Heart left ventricle (tissue), 16 donors: ENCODE results near the gene TEX36. TPM values are rescaled to one million over a fixed set of nuclear protein-coding genes. Genes with fewer than 3 reads are reported as not detected.
"Not testable (repeated sequence)": the region's sequence is repeated elsewhere in the genome, so short reads cannot be mapped to it uniquely, and the experiment has no call there.

Source experiments
- ATAC-seq, 4 donors: fragments of 200-7000 bp; cut with Tn5 transposase; one replicate each; pipeline ENCODE4 v1.9.1; 2020 to 2022; ENCODE audit warnings: moderate library complexity in 4 of 4, mild to moderate bottlenecking in 3 of 4, moderate number of reproducible peaks in 1 of 4
- DNase-seq, 5 donors: peaks; one replicate each; pipeline ENCODE4 v3.0.0-alpha.2; 2020
- H3K27ac ChIP-seq, 12 donors: fragments of 200-600 bp; sonication (generic) in 4 of 12; one replicate each; pipeline versions ENCODE4 v1.5.0 to v1.8.0; 2016 to 2022; ENCODE audit warnings: mild to moderate bottlenecking in 2 of 12
- H3K27me3 ChIP-seq, 9 donors: fragments of 200-600 bp; sonication (generic) in 2 of 9; one replicate each; pipeline versions ENCODE4 v1.5.1 to v1.8.0; 2016 to 2022; ENCODE audit warnings: mild to moderate bottlenecking in 3 of 9
- H3K36me3 ChIP-seq, 9 donors: fragments of 200-600 bp; sonication (generic) in 2 of 9; one replicate each; pipeline versions ENCODE4 v1.5.0 to v1.8.0; 2018 to 2022; ENCODE audit warnings: mild to moderate bottlenecking in 2 of 9
- H3K4me1 ChIP-seq, 12 donors: fragments of 200-600 bp; sonication (generic) in 4 of 12; one replicate each; pipeline versions ENCODE4 v1.5.0 to v1.8.0; 2016 to 2022; ENCODE audit warnings: mild to moderate bottlenecking in 3 of 12
- H3K4me3 ChIP-seq, 12 donors: fragments of 200-600 bp; sonication (generic) in 4 of 12; one replicate each; pipeline versions ENCODE4 v1.5.0 to v1.8.0; 2017 to 2022; ENCODE audit warnings: mild to moderate bottlenecking in 9 of 12, moderate library complexity in 4 of 12
- H3K9me3 ChIP-seq, 12 donors: fragments of 200-600 bp; sonication (generic) in 4 of 12; one replicate each; pipeline versions ENCODE4 v1.5.0 to v1.8.0; 2016 to 2022; ENCODE audit warnings: mild to moderate bottlenecking in 1 of 12
- CTCF ChIP-seq, 12 donors: fragments of 200-600 bp; sonication (generic) in 4 of 12; IDR thresholded peaks; one replicate each; pipeline versions ENCODE4 v1.5.0 to v1.8.0; 2018 to 2022; ENCODE audit warnings: antibody characterized with exemption in 12 of 12, mild to moderate bottlenecking in 5 of 12
- POLR2A ChIP-seq, 2 donors: fragments of 450-650 bp; IDR thresholded peaks; one replicate each; pipeline ENCODE4 v1.6.1; 2017; ENCODE audit warnings: antibody characterized with exemption in 2 of 2, mild to moderate bottlenecking in 2 of 2, moderate library complexity in 2 of 2
- WGBS, 4 donors: extraction: QIAGEN DNeasy Blood & Tissue Kit in 2 of 4; methylation state at CpG; one replicate each; pipeline versions ENCODE4 v1.1.5 to v1.1.7; 2013 to 2018; 5-methylcytosine and 5-hydroxymethylcytosine counted together
- intact Hi-C, 10 donors: fragments of 100-400 bp; cut with DNase I; formaldehyde crosslinking; loops; one replicate each; pipeline versions ENCODE4 v1.11.1 to v1.14.2; 2022
- polyA plus RNA-seq, 2 donors: library from polyadenylated mRNA; stranded (reverse); fragments of 200-250 nt; gene quantifications; one replicate each; pipeline ENCODE4 v1.2.3, GENCODE V29; 2013
- total RNA-seq, 9 donors: library from RNA; depleted of rRNA in 2 of 9; stranded (reverse); fragments of >200 nt in 2 of 9; fragmentation: NEBNext Ultra II Directional in 3 of 9; extraction: Animal tissue kit (Norgen Biotek cat#: 25700) in 3 of 9; gene quantifications; one replicate each; pipeline versions ENCODE4 v1.1.0 to v1.2.4, GENCODE V29; 2016 to 2023
- donor health status: ischemic (EF 13 %, LVEDD 7.1; RV severe dilation, severe dysfunction).
- donor health status: healthy with polysubstance abuse.
- donor health status: DM: no; HTN: yes; CAD: no.
- donor health status: DM: no; HTN: no; CAD: no.
- donor health status: ischemic (EF 25% LVEDD 6.9; RV normal size, moderate dysfunction).
- donor health status: ischemic (EF 25% LVEDD 5.7; RV mildly dilated, moderate dysfunction).
- donor health status: healthy.
- donor health status: DM: yes; HTN: yes; CAD: no.
- donor health status: ischemic (EF 35%, LVEDD 5.7; RV mildly dilated, moderate dysfunction).
- donor health status: nonischemic (EF 11% LVEDD 7.7; RV severe dilation, severe dysfunction).
- donor health status: DM: yes; HTN: yes; CAD: no.
- donor health status: PGD.
- donor health status: ischemic (EF 29% LVEDD 5.4; RV normal size, mild dysfunction).
- donor health status: nonischemic (EF 23%, LVEDD 6.1; RV moderate dilation, normal function).

TEX36 gene
- total and polyA plus RNA-seq, 11 donors = not detected

- ATAC-seq = no peak
- WGBS, 4 donors = 56 to 65% (median 63%) methylated on average over 3 of the region's 3 CpGs
- DNase-seq = no peak
- no peak overlapping the region for H3K27ac ChIP-seq
- intact Hi-C loops = loop anchor here in 1 of 10 donors (5.0 kb wide), 1 partner anchor 383 kb away; no protein-coding TSS in a partner anchor
- peaks cover 0 to 5% (median 0%) of the 10 kb centered on the region in 9 donors for H3K27me3 ChIP-seq
- H3K4me1 ChIP-seq = no peaks in the 10 kb centered on the region
- H3K36me3 ChIP-seq = no peaks in the 10 kb centered on the region
- no peak for TF ChIP-seq CTCF (IDR thresholded peaks at IDR 0.05)
- TF ChIP-seq POLR2A (IDR thresholded peaks at IDR 0.05) = no peak
- no peaks in the 10 kb centered on the region for H3K9me3 ChIP-seq
- H3K4me3 ChIP-seq = no peak overlapping the region
These were observed 17.5 kb upstream of the TEX36 start for GRCh38 chr10:125700355-125700911.

DNA sequence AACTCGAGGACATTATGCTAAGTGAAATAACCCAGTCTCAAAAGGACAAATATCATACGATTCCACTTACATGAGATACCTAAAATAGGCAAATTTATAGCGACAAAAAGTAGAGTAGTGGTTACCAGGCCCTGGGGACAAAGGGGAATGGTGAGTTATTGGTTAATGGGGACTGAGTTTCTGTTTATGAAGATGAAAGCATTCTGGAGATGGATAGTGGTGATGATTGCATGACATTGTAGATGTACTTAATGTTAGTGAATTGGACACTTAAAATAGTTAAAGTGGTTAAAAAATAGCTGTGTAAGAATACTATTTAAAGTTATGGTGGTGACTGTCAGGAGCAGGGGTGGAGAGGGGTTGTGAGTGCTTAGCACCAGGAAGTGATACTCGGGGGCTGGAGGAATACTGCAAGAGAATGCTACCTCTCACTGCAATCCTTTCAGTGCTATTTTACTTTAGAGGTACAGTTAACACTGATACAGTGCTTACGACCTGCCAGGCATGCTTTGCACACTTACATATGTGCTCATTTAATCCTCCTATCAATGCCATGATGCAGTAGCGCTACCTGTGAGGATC is 16.7 kb upstream of the TEX36 start:
- WGBS, 4 donors = 84 to 85% (median 85%) methylated on average over 6 of the region's 6 CpGs
- no peaks in the 10 kb centered on the region for H3K4me1 ChIP-seq
- no peaks in the 10 kb centered on the region for H3K36me3 ChIP-seq
- H3K9me3 ChIP-seq = no peaks in the 10 kb centered on the region
- DNase-seq (no peak), ATAC-seq (no peak)
- no peak overlapping the region for H3K4me3 ChIP-seq
- H3K27ac ChIP-seq = no peak overlapping the region
- no peak for TF ChIP-seq POLR2A (IDR thresholded peaks at IDR 0.05)
- no peak for TF ChIP-seq CTCF (IDR thresholded peaks at IDR 0.05)
- intact Hi-C loops = loop anchor here in 1 of 10 donors (5.0 kb wide), 1 partner anchor 382 kb away; no protein-coding TSS in a partner anchor
- H3K27me3 ChIP-seq = peaks cover 0 to 5% (median 0%) of the 10 kb centered on the region in 9 donors

DNA sequence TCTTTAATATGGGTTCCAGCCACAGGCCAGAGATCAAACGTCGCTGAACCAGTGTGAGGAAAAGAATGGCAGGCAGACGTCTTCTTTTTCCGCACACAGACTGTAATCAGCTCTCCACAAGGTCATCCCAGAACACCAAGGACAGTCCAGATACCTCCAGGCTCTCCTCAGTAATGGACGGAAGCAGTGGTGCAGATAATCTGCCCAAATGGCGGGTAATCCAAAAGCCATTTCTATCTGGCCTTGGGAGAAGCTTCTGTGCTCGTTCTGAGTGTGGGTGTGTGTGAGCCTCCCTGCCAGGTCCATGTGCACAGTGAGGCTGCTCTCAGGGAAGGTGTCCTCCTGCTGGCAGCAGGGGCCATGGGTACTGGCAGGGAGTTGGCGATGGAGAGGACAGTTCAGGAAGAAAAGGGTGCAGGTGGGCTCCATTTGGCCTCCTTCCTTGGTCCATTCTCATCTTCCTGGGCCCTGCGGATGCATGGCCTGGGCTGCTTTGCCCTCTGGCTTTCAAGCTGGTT is 15.6 kb upstream of the TEX36 start:
- TF ChIP-seq CTCF (IDR thresholded peaks at IDR 0.05) = no peak
- 61 to 66% (median 63%) methylated on average over 9 of the region's 9 CpGs for WGBS, 4 donors
- H3K27ac ChIP-seq = no peak overlapping the region
- no peaks in the 10 kb centered on the region for H3K36me3 ChIP-seq
- ATAC-seq (no peak), DNase-seq (no peak)
- no peak overlapping the region for H3K4me3 ChIP-seq
- H3K27me3 ChIP-seq = peaks cover 0 to 5% (median 0%) of the 10 kb centered on the region in 9 donors
- H3K9me3 ChIP-seq = no peaks in the 10 kb centered on the region
- H3K4me1 ChIP-seq = no peaks in the 10 kb centered on the region
- intact Hi-C loops = no loop called here

DNA sequence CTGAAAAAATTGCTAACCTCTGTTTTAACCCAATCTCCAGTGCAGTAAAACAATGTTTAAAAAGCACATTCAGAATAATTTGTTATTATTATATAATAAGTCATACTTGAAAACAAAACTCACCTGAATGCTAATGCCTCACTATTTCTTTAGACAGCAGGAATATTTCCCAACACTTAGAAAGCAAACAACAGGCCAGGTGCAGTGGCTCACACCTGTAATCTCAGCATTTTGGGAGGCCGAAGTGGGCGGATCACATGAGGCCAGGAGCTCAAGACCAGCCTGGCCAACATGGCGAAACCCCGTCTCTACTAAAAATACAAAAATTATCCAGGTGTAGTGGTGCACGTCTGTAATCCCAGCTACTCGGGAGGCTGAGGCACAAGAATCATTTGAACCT is 13.9 kb upstream of the TEX36 start:
- H3K4me3 ChIP-seq, H3K36me3 ChIP-seq, ATAC-seq, DNase-seq, H3K27me3 ChIP-seq, H3K27ac ChIP-seq, H3K4me1 ChIP-seq, intact Hi-C loops, H3K9me3 ChIP-seq: not testable (repeated sequence)
- WGBS, 4 donors = 89 to 93% (median 91%) methylated on average over 6 of the region's 6 CpGs
